Activated CD4-positive, CD25-positive, alpha-beta regulatory T cell treated with anti-CD3 and anti-CD28 coated beads, Interleukin-2, amount 50 U/mL, for 72 hours (primary cell): ENCODE data around the gene FAM174A.
A peak's percentile ranks its signal among the peaks of the same experiment; 100 is the strongest.

Source experiments
- DNase-seq: peaks from one replicate; pipeline ENCODE4 v3.0.0; 2021

FAM174A gene

GRCh38 chr5:100535060-100536005 is at the start of gene FAM174A:
TSS of gene FAM174A (plus strand) at chr5:100535374. CDS start at chr5:100535531, 157 bp downstream.
- DNase-seq: peak; percentile 91

GRCh38 chr5:100493996-100494395 is 41.2 kb upstream of the FAM174A start:
- no peak for DNase-seq

- no peak for DNase-seq
Observed at GRCh38 chr5:100496296-100496695, 38.9 kb upstream of the FAM174A start.

- no peak for DNase-seq
Observed at GRCh38 chr5:100502684-100503083, 32.5 kb upstream of the FAM174A start.

- DNase-seq: no peak
Observed at GRCh38 chr5:100505984-100506670, 29.0 kb upstream of the FAM174A start.

GRCh38 chr5:100516285-100516684 is 18.9 kb upstream of the FAM174A start:
- DNase-seq: no peak

- no peak for DNase-seq
Observed at GRCh38 chr5:100517301-100517974, 17.7 kb upstream of the FAM174A start.

GRCh38 chr5:100518377-100518776 is 16.8 kb upstream of the FAM174A start:
- DNase-seq: no peak

GRCh38 chr5:100519075-100519474 is 16.1 kb upstream of the FAM174A start:
- DNase-seq: no peak

GRCh38 chr5:100520348-100520747 is 14.8 kb upstream of the FAM174A start:
- no peak for DNase-seq

- DNase-seq: no peak
Observed at GRCh38 chr5:100537946-100538345, 2.8 kb downstream of the FAM174A start.

GRCh38 chr5:100539519-100539918 is 4.3 kb downstream of the FAM174A start:
- no peak for DNase-seq

GRCh38 chr5:100542086-100542485 is 6.9 kb downstream of the FAM174A start:
- no peak for DNase-seq

GRCh38 chr5:100546001-100546400 is 10.8 kb downstream of the FAM174A start:
- no peak for DNase-seq

GRCh38 chr5:100550531-100551051 is 15.4 kb downstream of the FAM174A start:
- no peak for DNase-seq

- DNase-seq: no peak
Observed at GRCh38 chr5:100551183-100551582, 16.0 kb downstream of the FAM174A start.

GRCh38 chr5:100553209-100553608 is 18.0 kb downstream of the FAM174A start:
- DNase-seq: no peak

- no peak for DNase-seq
Observed at GRCh38 chr5:100560860-100561259, 25.7 kb downstream of the FAM174A start.

- no peak for DNase-seq
Observed at GRCh38 chr5:100562821-100563220, 27.6 kb downstream of the FAM174A start.

- DNase-seq: no peak
Observed at GRCh38 chr5:100566382-100567141, 31.4 kb downstream of the FAM174A start.

- DNase-seq: no peak
Observed at GRCh38 chr5:100574716-100575115, 39.5 kb downstream of the FAM174A start.

- DNase-seq: no peak
Observed at GRCh38 chr5:100575815-100576214, 40.6 kb downstream of the FAM174A start.
